ENCODE results near the gene SP110.

DNA sequence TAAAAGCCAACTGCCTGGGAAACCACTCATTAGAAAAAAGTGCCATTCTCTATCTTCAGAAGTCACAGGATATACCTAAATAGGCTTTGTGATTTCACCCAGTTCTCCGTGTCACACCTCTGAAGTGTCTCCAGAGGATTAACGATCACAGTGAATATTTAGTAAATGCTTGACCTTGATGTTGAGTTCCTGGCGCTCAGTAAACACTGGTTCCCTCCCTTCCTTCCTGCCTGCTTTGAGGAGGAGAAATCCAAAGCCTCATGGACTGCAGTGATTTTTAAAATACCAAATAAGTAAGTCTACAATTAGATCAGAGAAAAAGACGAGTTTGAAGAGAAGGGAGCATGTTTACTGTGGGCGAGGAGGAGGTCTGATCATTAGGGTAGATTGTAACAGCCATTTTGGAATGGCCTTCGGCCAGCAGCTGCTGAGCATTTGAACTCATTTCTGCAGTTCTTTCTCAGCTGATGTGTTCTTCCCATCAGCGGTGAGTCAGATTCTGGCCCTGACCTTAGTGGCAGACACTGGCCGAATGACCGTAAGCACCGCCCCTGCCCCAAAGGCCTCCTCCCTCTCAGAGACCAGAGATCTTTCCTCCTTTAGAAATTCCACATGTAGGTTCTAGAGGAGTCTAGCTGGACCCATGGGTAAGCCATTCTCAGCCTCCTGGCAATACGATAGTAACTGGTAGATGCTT is 89.0 kb downstream of the SP110 start:
- TF ChIP-seq SUZ12 (IDR thresholded peaks at IDR 0.05; ENCODE audit: extremely low read depth, insufficient read depth, insufficient read length) (no peak), ZNF274 (IDR thresholded peaks at IDR 0.05; ENCODE audit: low read depth, low read length) (no peak), YY1 (IDR thresholded peaks at IDR 0.05; ENCODE audit: insufficient read depth, insufficient read length) (no peak)

All from NT2/D1 (cell line).